GM18517 (cell line): ENCODE results near the gene ENTPD3.

Source experiments
- ATAC-seq: cut with Tn5 transposase; IDR thresholded peaks from one replicate; pipeline ENCODE4 v1.9.1; 2021; ENCODE audit warnings: mild to moderate bottlenecking, moderate library complexity; ENCODE audit not compliant: unreplicated experiment

The ENTPD3 gene

GRCh38 chr3:40387001-40387894 lies at the start of gene ENTPD3:
TSS of gene ENTPD3 (plus strand) at chr3:40387184. CDS start at chr3:40388058, 874 bp downstream.
- no peak for ATAC-seq

- ATAC-seq = no peak
These were observed 47.1 kb upstream of the ENTPD3 start for GRCh38 chr3:40339871-40340270.

GRCh38 chr3:40340541-40341170 lies 46.3 kb upstream of the ENTPD3 start:
- ATAC-seq = no peak

GRCh38 chr3:40341671-40342070 lies 45.3 kb upstream of the ENTPD3 start:
- no peak for ATAC-seq

- no peak for ATAC-seq
These were observed 36.5 kb upstream of the ENTPD3 start for GRCh38 chr3:40350529-40350928.

GRCh38 chr3:40355410-40355809 lies 31.6 kb upstream of the ENTPD3 start:
- no peak for ATAC-seq

GRCh38 chr3:40358454-40358853 lies 28.5 kb upstream of the ENTPD3 start:
- ATAC-seq = no peak

GRCh38 chr3:40363674-40364073 lies 23.3 kb upstream of the ENTPD3 start:
- no peak for ATAC-seq

- ATAC-seq = no peak
These were observed 20.5 kb upstream of the ENTPD3 start for GRCh38 chr3:40366203-40367162.

GRCh38 chr3:40369716-40370115 lies 17.3 kb upstream of the ENTPD3 start:
- ATAC-seq = no peak

GRCh38 chr3:40377822-40378221 lies 9.2 kb upstream of the ENTPD3 start:
- no peak for ATAC-seq

GRCh38 chr3:40379674-40380306 lies 7.2 kb upstream of the ENTPD3 start:
- no peak for ATAC-seq

GRCh38 chr3:40381904-40382616 lies 4.9 kb upstream of the ENTPD3 start:
- no peak for ATAC-seq

GRCh38 chr3:40382617-40382979 lies 4.4 kb upstream of the ENTPD3 start:
- ATAC-seq = no peak

GRCh38 chr3:40386213-40386612 lies 771 bp upstream of the ENTPD3 start:
- no peak for ATAC-seq

- ATAC-seq = no peak
These were observed 891 bp downstream of the ENTPD3 start for GRCh38 chr3:40387895-40388254.

- no peak for ATAC-seq
These were observed 9.4 kb downstream of the ENTPD3 start for GRCh38 chr3:40396406-40396805.

GRCh38 chr3:40397129-40397528 lies 10.1 kb downstream of the ENTPD3 start:
- ATAC-seq = no peak

- no peak for ATAC-seq
These were observed 10.9 kb downstream of the ENTPD3 start for GRCh38 chr3:40397912-40398311.

GRCh38 chr3:40398346-40398745 lies 11.4 kb downstream of the ENTPD3 start:
- no peak for ATAC-seq
